Measurements from ENCODE around the gene LYZL4.

Gene LYZL4

DNA sequence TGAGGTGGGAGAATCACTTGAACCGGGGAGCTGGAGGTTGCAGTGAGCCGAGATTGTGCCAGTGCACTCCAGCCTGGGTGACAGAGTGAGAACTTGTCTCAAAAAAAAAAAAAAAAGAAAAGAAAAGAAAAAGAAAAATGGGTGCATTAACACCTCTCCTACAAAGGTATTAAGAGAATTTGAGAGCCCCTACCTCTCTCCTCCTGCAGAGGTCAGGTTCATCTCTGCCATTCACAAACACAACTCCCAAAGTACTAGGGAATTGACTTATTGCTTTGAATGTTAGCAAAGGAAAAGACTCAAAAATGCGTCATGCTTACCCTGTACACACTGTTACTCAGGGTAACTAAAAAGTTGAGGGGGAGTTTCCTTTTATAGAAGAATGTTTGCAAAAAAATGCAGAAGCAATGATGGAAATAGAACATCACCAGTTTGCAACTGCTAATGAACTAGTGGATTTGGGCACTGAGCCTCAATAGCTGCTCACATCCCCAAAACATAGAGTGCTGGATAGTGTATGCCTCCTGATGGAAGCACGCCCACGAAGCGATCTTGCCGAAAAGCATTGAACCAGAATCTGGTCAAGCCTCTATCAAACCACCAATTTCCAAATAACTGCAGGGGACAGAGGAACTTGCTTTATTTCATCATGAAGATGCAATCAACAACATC is 15.5 kb upstream of the LYZL4 start:
- no peak for DNase-seq (ENCODE audit: low read depth)

DNA sequence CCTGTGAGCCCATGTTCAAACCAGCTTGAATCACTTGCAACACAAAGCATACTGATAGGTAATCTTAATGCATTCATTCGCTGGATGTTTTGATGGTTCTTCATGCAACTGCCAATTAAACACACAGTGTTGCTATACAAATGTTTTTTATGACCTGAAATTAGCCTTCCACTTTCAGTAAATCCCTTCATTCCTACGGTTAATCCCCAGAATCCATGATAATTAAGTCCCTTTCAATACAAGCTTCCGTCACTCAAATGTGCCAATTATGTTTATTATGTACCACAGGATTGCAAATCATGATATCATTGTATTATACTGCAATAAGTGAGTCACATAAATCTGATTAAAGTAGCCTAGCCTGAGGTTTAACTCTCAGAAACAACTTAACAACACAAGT is 14.5 kb upstream of the LYZL4 start:
- no peak for DNase-seq (ENCODE audit: low read depth)

DNA sequence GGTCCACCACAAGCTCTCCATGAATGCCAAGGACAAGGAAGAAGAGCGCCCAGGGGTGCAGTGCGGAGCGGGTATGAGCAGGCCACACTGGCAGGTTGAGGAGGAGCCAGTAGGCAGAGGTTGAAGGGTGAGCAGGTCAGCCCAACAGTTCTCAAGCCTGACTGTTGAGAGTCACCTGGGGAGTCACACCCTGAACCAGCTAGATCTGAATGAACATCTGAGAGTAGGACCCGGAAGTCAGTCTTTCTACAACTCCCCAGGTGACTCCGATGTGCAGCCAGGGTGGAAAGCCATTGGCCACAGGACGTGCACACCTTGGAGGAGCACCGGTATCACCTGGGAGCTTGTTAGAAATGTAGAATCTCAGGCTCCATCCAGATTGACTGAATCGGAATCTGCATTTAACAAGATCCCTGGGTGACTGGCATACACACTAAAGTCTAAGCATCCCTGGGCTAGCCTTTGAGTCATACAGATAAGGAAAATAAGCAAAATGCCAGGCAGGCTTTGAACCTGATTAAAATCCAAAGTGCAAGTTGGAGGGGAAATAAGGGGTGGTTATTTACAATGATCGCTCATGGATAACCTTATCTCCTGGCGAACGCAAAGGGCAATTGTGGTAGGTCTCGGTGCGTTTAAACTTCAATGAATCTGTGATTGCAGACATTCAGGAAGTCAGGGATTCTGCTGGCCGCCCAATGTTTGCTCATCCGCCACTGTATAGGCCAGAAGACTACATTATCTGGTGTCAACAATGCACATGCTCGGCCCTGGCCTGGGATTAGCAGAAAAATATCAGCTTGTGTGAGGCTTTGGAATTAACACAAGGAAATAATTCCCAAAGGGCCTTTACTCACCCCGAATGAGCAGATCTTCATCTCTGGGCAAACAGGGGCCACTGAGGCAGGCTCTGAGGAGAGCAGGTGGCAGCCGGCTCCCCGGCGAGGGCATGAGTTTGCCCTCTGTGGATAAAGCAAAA is 11.7 kb upstream of the LYZL4 start:
- no peak for DNase-seq (ENCODE audit: low read depth)

DNA sequence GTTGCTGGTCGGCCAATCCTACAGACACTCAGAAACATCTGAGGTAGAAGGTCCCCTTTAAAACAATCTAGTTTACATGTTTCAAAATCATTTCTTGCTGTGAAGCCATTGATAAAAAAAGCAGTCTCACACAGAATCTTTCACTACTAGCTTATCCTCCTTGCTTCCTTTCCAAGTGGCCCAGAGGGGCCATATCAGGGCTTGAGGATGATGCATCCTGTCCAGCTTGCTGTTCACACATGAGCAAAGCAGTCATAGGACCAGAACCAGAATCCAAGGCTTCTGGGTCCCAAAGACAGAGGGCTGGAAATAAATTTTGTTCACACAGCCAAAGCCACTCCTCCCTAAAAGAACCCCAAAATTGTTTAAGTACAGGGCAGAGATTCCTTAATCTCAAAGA is 9.2 kb upstream of the LYZL4 start:
- DNase-seq (ENCODE audit: low read depth) = no peak

DNA sequence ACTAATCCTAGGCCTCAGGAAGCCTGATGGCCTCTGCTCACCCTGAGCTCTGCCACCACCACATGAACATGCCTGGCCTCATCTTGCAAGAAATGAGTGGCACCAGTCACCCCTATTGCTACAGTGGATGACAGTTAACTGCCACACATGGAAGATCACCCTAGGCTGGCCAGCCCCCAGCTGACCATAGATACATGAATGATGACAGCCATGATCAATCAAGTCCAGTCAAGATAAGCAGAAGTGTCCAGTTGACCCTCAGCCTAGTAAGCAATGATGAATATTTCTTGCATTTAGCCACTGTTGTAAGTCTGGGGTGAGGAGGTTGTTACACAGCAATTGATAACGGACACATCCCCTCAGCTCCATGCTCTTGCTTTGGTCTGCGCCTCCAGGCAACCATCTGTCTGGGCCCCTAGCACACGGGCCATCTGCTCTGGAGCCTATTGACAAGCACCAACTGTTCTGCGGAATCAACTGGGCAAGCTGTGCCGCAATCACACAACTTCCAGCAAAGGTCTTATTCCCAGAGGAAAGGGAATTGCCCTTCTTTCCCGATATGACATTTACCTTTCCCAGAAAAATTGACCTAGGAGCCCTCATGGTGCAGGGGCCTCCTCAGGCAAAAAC is 2.2 kb upstream of the LYZL4 start:
- no peak for DNase-seq (ENCODE audit: low read depth)

DNA sequence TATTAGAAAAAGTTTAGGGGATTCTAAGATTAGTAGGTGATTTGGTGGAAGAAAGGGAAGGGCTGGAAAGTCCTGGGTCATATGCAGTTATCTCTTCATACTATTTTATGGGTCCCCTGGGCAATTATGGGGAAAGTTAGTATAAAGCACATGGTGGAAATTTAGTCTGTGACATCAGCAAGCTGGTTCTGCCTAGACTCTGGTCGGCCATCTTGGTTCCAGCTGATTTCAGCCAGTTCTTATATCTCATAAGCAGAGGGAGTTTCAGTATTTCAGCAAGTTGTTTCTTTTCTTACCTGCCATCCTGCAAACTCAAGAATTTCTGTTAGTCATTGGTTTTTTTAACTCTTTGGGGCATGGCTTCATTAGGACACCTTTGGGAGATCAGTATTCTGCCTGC is 1.0 kb upstream of the LYZL4 start:
- no peak for DNase-seq (ENCODE audit: low read depth)

DNA sequence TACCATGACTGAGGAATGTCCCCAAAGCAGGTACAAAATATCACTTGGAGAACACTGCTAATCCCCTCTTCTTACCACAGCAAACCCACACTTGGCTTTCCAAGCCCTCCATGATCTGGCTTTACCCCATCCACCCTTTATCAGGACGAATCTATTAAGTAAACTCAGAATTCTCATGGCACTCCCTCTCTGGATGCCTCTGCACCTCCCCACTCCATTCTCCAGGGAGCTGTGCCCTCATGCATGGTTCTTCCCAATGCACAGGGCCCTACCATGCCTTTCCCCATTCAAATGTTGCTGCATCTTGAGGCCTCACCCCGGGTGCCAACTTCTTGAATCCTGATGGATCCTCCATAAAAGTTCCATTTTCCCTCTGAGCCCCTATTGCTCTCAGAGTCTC is 2.3 kb downstream of the LYZL4 start:
- no peak for DNase-seq (ENCODE audit: low read depth)

DNA sequence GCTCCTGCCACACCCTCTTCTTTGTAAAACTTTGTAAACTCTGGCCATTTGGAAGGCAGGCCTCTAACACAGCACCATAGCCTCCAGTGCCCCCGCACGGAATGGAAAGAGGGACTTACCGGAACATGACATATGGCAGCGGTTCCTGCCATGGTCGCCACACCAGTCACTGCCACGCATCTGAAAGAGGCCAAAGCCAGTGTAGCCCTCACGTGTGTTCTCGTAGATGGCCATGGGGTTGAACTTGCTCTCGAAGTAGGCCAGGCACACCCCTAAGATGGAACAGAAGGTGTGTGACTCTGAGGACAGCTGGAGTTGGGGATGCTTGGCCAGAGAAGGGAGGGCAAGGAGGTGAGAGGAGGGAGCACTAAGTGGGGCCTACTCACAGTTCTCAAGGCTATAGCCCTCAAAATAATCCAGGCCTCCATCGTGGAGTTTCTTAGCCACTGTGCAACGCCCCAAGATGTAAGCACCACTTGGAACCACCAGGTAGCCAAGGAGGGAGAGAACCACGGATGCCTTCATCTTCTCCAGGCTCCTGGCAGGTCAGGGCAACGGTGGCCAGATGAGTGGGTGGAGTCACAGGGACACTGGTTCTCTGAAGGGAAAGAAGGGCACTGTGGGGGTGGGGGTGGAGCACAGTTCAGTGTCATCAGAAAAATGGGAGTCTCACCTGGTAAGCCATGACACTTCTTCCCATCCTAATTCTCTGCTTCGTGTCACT is 3.5 kb downstream of the LYZL4 start:
- no peak for DNase-seq (ENCODE audit: low read depth)

DNA sequence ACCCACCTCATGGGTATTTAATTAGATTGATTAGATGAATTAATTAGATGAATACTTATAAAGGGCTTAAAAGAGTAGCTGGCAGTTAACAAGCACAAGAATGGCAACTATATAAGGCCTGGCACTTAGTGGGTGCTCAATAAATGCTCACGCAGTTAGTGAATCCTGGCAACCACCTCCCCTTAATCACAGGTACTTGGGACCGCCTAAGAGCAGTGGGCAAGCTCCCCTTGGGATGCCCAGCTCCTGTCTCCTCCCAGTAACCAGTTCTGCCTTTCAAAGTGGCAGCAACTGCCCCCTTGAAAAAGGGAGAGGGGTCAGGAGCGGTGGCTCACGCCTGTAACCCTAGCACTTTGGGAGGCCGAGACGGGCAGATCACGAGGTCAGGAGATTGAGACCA is 4.6 kb downstream of the LYZL4 start:
- no peak for DNase-seq (ENCODE audit: low read depth)

DNA sequence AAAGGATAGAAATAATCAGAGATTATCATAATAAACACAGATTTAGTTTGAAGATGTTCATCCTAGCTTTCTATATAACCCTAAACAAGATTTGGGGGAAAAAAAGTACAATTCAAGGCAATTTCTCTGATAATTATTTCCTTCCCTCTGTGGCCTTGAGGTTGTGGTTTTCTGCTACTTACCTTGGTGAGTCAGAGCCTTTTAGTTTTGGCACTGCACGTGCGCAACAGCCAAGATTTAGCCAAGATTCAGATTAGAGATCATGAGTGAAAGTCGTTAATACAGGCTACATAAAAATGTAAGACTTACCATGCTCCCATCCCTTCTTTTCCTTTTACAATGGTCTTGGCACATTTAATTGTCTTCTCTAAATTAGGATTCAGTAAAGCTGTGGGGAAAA is 6.7 kb downstream of the LYZL4 start:
- DNase-seq (ENCODE audit: low read depth) = no peak

DNA sequence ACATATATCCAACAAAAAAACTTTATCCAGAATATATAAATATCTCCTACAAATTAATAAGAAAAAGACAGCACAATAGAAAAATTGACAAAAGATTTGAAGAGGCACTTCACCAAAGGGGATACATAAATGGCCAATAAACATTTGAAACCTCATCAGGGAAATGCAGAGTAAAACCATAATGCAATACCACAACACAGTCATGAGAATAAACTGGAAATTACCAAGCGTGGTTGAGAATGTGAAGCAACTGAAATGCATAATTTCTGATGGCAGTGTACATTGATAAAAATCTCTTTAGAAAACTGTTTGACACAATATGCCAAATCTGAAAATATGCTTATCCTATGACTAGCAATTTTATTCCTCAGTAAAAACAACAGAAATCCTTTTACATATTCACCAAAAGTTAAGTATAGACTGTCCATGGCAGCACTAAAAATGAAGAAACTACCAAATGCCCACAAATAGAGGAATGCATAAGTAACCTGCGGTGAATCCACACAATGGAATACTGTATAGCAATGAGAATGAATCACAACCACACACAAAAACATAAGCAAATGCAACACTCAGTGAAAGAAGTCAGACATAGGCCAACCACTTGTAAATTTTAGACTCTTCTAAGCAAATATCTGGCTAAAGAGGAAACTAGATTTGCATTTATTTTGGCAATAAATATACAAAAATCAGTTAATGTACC is 7.9 kb downstream of the LYZL4 start:
- DNase-seq (ENCODE audit: low read depth) = no peak

DNA sequence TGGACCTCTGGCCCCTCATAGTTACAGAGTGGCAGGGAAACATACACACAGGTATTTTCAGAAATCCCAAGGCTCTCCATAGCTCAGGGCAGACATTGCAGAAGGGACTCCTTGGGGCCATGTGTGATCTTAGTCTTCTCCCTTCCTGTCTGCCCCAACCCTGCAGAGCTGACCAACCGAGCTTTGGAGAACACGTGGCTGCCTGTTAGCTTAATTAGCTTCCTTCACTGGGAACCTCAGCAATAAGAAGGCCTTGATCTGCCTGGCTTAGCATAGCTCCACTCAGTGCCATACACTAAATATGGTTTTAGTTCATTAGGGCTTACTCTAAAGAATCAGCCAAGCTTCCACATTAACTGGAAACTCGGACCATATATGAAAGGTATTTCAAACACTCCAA is 12.3 kb downstream of the LYZL4 start:
- DNase-seq (ENCODE audit: low read depth) = no peak

DNA sequence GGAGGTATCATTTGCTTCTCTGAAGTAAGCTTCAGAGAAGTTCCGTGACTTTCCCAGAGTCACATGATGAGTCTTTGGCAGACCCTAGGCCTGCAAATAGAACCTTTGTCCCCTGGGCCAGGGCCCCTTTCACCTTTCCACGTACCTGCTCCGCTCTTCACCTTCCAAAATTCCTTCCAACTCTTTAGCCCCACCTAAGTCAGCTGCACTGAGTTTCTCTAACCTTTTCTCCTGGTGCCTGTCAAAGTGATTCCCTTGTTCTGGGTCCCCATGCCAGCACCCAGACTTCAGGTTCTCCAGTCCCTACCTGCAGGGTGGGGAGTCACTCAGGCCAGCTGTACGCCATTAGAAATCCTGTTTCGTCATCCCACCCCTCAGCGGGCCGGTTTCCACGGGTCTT is 12.8 kb downstream of the LYZL4 start:
- DNase-seq (ENCODE audit: low read depth) = no peak

DNA sequence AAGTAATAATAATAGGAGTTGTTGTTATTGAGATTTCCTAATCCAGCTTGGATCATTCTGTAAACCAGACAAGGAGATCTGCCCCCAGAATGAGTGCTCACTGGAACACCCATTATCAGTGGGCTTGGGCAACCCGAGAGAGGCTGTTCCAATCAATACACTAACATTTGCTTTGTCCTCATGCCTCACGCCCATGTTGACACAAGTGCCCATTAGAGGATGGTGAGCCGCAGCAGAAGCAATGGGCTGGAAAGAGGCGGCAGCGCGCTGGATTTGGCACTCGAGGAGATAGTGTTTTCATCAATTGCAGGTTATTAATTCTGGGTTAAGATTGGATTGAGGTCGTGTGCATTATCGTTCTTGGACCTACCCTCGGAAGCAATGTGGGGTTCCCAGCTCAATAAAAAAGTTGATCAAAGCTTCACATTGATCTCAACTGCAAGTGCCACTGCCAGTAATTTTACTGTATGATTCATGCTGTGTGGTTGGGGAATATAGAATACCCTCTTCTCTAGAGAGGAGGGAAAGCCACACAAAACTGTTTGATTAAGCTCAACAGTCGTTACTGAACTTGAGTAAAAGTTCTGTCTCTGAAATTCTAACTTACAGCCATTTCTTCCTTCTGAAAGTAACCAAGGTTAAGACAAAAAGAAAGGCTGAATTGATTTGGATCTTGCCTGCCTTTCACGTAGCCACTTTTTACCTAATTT is 15.7 kb downstream of the LYZL4 start:
- DNase-seq (ENCODE audit: low read depth) = no peak

DNA sequence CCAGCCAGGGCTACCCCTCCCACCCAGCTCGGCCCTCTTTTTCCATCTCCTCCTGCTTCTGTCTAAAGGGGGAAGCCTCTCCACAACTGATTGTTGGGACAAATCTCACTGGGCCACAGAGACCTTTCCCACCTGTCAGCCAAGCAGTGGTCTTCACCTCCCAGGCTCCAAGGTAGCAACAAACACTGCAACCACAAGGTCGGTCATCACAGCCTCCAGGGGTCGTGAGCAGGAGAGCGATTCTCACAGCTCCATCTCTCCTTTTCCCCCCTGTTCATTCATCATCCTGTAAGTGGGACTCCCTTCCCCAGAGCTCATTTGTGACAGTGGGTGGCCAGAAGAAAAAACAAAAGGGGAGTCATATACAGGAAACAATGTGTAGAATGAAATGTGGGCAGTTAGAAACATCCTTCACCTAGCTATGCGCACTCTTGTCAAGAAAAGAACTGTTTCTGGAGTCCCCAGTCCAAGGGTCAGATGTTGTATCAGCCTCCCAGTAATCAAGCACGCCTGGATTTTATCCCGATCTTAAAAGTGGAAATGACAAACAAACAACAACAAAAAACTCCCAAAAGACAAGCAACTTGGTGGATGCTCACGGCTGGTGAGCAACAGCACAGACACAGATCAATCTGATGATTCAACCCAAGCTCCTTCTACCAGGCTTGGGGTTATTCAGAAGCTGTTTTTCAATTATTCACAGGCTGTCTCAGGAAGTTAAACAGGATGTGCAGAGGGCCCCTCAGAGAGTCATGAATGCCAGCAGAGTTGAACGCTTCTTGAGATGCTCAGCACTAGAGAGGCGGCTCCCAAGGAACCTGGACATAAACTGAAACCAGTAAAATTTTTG is 22.4 kb downstream of the LYZL4 start:
- DNase-seq (ENCODE audit: low read depth) = no peak

DNA sequence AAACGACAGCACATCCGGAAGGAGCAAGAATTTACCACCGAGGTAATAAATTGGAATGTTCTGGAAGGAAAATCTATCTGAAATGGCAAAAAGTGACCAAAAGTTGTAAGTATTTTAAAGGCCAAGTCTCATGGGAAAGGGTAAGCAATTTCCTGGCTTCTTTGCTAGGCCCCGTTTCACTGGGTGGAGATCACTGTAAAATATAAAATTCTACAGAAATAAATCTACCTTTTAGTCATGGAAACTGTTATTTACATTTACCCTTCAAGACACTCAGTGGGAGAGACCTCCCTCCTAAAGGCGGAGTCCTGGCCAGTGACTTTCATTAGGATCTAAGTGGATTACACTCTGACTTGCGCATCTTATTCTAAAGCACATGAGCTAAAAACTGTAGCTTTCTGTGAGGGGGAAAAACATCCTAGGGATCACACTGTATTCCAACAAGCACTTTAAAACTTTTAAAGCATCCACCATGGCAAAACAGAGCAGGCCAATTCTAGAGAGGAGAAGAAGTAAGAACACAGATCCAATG is 28.8 kb downstream of the LYZL4 start:
- DNase-seq (ENCODE audit: low read depth) = no peak

DNA sequence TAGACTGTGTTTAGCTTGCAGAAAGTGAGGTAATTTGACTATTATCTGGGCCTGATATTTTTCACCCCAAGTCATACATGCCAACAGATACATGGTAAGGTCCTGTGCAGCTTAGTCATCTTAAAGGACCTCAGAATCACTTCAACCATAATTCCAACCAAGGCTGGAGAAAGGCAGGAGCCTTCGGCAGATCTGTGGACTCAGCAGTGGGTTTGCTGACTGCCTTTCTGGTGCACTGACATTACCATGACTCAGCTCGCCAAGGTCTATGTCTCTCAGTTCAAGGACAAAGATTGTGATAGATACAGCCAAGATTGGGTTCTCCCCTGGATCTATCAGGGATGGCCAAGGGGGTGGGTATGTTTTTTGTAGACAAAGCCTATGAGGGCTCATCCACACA is 32.7 kb downstream of the LYZL4 start:
- no peak for DNase-seq (ENCODE audit: low read depth)

DNA sequence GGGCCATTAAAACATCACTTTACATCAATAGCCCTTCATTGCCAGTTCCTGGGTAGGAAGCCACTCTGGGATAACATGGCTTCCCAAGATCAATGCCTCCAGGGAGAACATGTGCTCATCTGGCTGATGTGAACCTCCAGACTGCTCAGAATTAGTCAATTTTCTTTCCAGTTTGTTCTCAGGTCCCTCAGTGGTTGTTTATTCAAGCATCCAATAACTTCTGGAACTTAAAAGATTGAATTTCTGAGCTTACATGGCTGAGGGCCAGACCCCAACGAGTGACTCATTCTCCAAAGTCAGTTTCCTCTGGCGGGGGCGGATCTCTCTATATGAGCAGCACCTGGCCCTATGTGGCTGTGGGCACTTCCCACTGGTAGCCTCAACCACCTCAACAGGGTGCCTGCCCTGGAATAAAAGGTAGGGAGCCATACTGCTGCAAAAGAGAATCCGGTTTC is 34.0 kb downstream of the LYZL4 start:
- no peak for DNase-seq (ENCODE audit: low read depth)

DNA sequence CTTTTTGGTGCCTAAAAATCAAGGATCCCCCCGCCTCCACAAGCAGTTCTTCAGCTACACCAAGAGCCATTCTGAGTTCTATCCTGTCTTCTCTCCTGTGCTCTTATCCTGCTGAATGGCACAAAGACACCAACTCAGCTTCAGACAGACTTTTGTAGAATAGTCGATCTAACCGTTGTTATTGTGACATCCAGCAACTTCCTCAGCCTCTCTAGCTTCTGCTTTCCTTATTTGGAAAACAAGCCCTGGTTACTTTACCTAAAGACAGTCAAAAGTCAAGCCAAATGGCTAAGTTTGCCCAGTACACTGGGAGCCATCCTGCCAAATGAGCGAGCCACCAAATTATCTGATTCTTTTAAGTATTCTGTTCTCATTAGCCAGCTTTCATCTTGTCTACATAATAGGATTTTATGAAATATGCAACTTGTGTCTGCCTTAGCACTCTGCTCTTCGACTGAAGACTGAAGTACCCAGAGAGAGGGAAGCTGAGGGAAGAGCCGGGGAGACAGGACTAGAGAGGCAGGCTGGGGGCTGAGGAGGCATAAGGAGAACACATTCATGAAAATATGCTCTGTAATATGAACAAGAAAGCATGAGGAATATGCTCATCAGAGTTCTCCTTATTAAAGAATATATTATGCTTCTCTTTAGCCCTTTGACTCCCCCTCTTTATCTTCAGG is 35.1 kb downstream of the LYZL4 start:
- DNase-seq (ENCODE audit: low read depth) = no peak
